Measurements from ENCODE around the gene D2HGDH. TPM values are rescaled to one million over a fixed set of nuclear protein-coding genes. Genes with fewer than 3 reads are reported as not detected.
"Not testable (repeated sequence)": the region's sequence is repeated elsewhere in the genome, so short reads cannot be mapped to it uniquely, and the experiment has no call there.

The D2HGDH gene
- total RNA-seq, 4 donors from 2014 or later: 37.7 to 160 (median 62.2) TPM

DNA sequence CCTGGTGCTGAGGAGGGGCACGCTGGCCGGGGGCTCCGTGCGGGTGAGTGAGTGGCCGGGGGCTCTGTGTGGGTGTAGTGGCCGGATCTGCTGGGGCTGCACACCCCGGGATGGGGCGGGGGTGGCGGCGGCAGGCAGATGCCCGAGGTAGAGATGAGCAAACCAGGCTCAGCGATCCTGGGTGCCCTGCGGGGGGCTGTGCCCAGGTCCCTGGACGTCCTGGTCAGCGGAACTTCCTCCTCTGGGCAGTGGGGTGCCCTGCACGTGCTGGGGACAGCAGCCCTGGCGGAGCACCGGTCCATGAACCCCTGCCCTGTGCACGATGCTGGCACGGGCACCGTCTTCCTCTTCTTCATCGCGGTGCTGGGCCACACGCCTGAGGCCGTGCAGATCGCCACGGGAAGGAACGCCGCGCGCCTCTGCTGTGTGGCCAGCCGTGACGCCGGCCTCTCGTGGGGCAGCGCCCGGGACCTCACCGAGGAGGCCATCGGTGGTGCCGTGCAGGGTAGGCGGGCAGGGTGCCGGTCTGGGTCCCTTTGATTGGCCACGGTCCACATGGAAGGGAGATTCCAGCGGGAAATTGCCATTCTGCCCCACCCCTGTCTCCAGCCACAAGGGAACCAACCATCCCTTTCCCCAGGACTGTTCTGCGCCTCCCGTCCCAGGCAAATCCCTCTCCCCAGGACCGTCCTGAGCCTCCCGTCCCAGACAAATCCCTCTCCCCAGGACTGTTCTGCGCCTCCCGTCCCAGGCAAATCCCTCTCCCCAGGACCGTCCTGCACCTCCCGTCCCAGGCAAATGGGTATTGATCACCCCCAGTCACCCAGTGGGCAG is 80.4 kb downstream of the D2HGDH start:
- peak; percentile 48 to 72 for DNase-seq (ENCODE audit: low spot score in 2 of 2)
- no peaks in the 10 kb centered on the region for H3K36me3 ChIP-seq
- peaks cover 21% of the 10 kb centered on the region for H3K27me3 ChIP-seq

DNA sequence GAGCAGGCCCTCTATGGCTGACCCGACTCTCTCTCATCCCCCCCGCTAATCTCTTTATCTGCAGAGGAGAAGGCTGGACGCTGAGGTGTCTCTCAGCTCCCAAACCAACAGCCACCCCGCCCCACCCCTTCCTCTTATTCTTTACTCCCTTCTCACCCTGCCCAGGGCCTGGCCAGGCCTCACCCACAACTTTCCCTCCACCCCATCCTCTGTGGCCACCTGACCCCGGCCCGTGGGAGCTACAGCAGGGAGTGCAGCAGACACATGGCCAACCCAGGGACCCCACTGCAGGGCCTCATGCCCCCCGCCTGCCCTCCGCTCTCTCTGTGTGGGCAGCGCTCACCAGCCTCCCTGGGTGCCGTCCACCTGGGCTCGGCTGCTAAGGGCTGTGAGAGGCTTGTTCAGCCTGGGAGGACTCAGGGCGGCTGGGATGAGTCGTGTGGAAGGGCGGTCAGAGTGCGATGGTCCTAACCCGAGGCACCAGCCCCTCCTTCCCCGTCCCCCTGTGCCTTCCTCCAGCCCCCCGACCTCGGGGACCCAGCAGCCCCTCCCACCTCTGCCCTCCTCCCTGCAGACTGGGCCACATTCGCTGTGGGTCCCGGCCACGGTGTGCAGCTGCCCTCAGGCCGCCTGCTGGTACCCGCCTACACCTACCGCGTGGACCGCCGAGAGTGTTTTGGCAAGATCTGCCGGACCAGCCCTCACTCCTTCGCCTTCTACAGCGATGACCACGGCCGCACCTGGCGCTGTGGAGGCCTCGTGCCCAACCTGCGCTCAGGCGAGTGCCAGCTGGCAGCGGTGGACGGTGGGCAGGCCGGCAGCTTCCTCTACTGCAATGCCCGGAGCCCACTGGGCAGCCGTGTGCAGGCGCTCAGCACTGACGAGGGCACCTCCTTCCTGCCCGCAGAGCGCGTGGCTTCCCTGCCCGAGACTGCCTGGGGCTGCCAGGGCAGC is 81.3 kb downstream of the D2HGDH start:
- WGBS: 84% methylated on average over 35 of the region's 48 CpGs
- H3K9me3 ChIP-seq: no peaks in the 10 kb centered on the region
- no peaks in the 10 kb centered on the region for H3K4me1 ChIP-seq
- peaks cover 22% of the 10 kb centered on the region for H3K27me3 ChIP-seq
- H3K36me3 ChIP-seq: no peaks in the 10 kb centered on the region
- TF ChIP-seq POLR2AphosphoS5 (IDR thresholded peaks at IDR 0.05) (no peak), EP300 (IDR thresholded peaks at IDR 0.05) (no peak), POLR2A (IDR thresholded peaks at IDR 0.05) (no peak)
- TF ChIP-seq, protein P1, sequence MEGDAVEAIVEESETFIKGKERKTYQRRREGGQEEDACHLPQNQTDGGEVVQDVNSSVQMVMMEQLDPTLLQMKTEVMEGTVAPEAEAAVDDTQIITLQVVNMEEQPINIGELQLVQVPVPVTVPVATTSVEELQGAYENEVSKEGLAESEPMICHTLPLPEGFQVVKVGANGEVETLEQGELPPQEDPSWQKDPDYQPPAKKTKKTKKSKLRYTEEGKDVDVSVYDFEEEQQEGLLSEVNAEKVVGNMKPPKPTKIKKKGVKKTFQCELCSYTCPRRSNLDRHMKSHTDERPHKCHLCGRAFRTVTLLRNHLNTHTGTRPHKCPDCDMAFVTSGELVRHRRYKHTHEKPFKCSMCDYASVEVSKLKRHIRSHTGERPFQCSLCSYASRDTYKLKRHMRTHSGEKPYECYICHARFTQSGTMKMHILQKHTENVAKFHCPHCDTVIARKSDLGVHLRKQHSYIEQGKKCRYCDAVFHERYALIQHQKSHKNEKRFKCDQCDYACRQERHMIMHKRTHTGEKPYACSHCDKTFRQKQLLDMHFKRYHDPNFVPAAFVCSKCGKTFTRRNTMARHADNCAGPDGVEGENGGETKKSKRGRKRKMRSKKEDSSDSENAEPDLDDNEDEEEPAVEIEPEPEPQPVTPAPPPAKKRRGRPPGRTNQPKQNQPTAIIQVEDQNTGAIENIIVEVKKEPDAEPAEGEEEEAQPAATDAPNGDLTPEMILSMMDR (IDR thresholded peaks at IDR 0.05): no peak
- peak; percentile 60 to 72 for DNase-seq (ENCODE audit: low spot score in 2 of 2)
- no peak overlapping the region for H3K27ac ChIP-seq
- no peak overlapping the region for H3K4me3 ChIP-seq

More for the DNA sequence above, 80.4 kb downstream of the D2HGDH start:
- no peak overlapping the region for H3K27ac ChIP-seq
- H3K4me1 ChIP-seq: no peaks in the 10 kb centered on the region
- WGBS: 89% methylated on average over 39 of the region's 52 CpGs
- no peaks in the 10 kb centered on the region for H3K9me3 ChIP-seq
- H3K4me3 ChIP-seq: no peak overlapping the region
- no peak for TF ChIP-seq EP300 (IDR thresholded peaks at IDR 0.05)
- no peak for TF ChIP-seq POLR2A (IDR thresholded peaks at IDR 0.05)
- TF ChIP-seq POLR2AphosphoS5 (IDR thresholded peaks at IDR 0.05): no peak
- TF ChIP-seq, protein P1 (IDR thresholded peaks at IDR 0.05): no peak

DNA sequence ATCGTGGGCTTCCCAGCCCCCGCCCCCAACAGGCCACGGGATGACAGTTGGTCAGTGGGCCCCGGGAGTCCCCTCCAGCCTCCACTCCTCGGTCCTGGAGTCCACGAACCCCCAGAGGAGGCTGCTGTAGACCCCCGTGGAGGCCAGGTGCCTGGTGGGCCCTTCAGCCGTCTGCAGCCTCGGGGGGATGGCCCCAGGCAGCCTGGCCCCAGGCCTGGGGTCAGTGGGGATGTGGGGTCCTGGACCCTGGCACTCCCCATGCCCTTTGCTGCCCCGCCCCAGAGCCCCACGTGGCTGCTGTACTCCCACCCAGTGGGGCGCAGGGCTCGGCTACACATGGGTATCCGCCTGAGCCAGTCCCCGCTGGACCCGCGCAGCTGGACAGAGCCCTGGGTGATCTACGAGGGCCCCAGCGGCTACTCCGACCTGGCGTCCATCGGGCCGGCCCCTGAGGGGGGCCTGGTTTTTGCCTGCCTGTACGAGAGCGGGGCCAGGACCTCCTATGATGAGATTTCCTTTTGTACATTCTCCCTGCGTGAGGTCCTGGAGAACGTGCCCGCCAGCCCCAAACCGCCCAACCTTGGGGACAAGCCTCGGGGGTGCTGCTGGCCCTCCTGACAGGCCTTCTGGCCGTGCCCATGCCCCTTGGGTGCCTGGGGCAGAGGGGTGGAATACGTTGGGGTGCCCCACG is 82.1 kb downstream of the D2HGDH start:
- WGBS: 55% methylated on average over 19 of the region's 33 CpGs
- no peaks in the 10 kb centered on the region for H3K9me3 ChIP-seq
- H3K27me3 ChIP-seq: peaks cover 30% of the 10 kb centered on the region
- TF ChIP-seq EP300 (IDR thresholded peaks at IDR 0.05) (no peak), POLR2A (IDR thresholded peaks at IDR 0.05) (no peak), POLR2AphosphoS5 (IDR thresholded peaks at IDR 0.05) (no peak)
- TF ChIP-seq, protein P1 (IDR thresholded peaks at IDR 0.05): no peak
- no peaks in the 10 kb centered on the region for H3K36me3 ChIP-seq
- no peaks in the 10 kb centered on the region for H3K4me1 ChIP-seq
- H3K27ac ChIP-seq: no peak overlapping the region
- DNase-seq (ENCODE audit: low spot score in 2 of 2): peak; percentile 56 to 76
- no peak overlapping the region for H3K4me3 ChIP-seq

DNA sequence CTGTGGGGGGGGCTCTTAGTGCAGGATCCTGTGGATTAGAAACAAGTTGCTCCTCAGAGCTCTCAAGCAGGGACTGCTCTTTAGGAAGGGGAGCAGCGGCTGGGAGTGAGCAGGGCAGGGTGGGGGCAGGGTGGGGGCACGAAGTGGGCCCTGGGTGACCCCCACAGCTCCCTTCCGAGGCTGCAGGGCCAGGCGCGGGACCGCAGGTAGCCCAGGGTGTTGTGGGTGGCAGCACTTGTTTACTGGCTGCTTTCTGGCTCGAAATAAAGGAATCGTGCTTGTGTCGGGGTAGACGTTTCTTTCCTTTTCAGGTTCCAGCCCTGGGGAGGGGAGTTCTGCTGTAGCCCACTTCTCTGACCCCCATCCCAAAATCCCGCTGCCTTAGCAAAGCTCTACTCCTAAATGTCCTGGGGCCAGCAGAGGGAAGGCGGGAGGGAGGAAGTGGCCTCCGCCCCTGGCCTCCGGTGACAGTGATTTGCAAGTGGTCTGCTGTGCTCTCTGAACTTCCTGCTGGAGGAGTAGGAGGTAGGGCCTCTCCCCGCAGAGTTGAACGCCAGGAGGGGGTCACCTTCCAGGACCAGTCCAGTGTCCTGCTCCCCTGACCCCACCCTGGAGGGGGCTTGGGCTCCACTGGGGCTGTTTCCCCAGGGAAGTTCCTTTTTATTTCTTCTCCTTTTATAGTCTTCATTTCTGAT is 82.8 kb downstream of the D2HGDH start:
- Histone ChIP-seq H3K36me3 (no peaks in the 10 kb centered on the region), H3K9me3 (no peaks in the 10 kb centered on the region), H3K27ac (no peak overlapping the region), H3K4me1 (no peaks in the 10 kb centered on the region), H3K4me3 (no peak overlapping the region), H3K27me3 (peaks cover 34% of the 10 kb centered on the region)
- 41% methylated on average over 12 of the region's 16 CpGs for WGBS
- no peak for TF ChIP-seq POLR2A (IDR thresholded peaks at IDR 0.05)
- TF ChIP-seq POLR2AphosphoS5 (IDR thresholded peaks at IDR 0.05): no peak
- TF ChIP-seq, protein P1 (IDR thresholded peaks at IDR 0.05): no peak
- no peak for TF ChIP-seq EP300 (IDR thresholded peaks at IDR 0.05)
- peak; percentile 59 to 68 for DNase-seq (ENCODE audit: low spot score in 2 of 2)

DNA sequence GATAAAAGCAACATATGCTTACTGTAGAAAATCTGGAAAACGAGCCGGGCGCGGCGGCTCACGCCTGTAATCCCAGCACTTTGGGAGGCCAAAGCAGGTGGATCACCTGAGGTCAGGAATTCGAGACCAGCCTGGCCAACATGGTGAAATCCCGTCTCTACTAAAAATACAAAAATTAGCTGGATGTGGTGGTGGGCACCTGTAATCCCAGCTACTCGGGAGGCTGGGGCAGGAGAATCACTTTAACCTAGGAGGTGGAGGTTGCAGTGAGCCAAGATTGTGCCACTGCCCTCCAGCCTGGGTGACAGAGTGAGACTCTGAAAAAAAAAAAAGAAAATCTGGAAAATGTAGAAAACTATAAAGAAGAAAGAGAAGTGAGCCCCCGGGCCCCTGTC is 83.4 kb downstream of the D2HGDH start:
- DNase-seq (ENCODE audit: low spot score in 2 of 2): not testable (repeated sequence)

More for the DNA sequence above, 83.4 kb downstream of the D2HGDH start:
- not testable (repeated sequence) for H3K4me3 ChIP-seq, H3K9me3 ChIP-seq, H3K36me3 ChIP-seq, H3K4me1 ChIP-seq, H3K27ac ChIP-seq
- WGBS: 80% methylated on average over 10 of the region's 10 CpGs
- H3K27me3 ChIP-seq: peaks cover 34% of the 10 kb centered on the region

All from suprapubic skin (tissue), 4 donors.